Ovary (tissue), 9 donors: Measurements from ENCODE around the gene PXK. TPM values are rescaled to one million over a fixed set of nuclear protein-coding genes. Genes with fewer than 3 reads are reported as not detected.

ENCODE experiments used
- DNase-seq, 5 donors: peaks; one replicate each; pipeline ENCODE4 v3.0.0-alpha.2; 2019 to 2020
- H3K27ac ChIP-seq, 2 donors: fragments of 200-600 bp; one replicate each; pipeline versions ENCODE4 v1.5.1 to v1.8.0; 2019 to 2022
- H3K27me3 ChIP-seq: fragments of 200-600 bp; one replicate; pipeline ENCODE4 v1.8.0; 2022
- H3K36me3 ChIP-seq: fragments of 200-600 bp; sonication (generic); one replicate; pipeline ENCODE4 v1.5.1; 2019
- H3K4me1 ChIP-seq: one replicate; pipeline ENCODE4 v1.8.1; 2013; ENCODE audit warnings: mild to moderate bottlenecking, moderate library complexity; ENCODE audit not compliant: insufficient read depth
- H3K4me3 ChIP-seq: fragments of 200-600 bp; sonication (generic); one replicate; pipeline ENCODE4 v1.5.1; 2017
- H3K9me3 ChIP-seq, 2 donors: fragments of 200-600 bp in 1 of 2; sonication (generic) in 1 of 2; one replicate each; pipeline versions ENCODE4 v1.5.1 to v1.8.1; 2013 to 2019; ENCODE audit warnings: mild to moderate bottlenecking in 1 of 2, moderate library complexity in 1 of 2
- CTCF ChIP-seq, 3 donors: fragments of 450-650 bp in 2 of 3; fragments of 200-600 bp in 1 of 3; IDR thresholded peaks; one replicate each; pipeline versions ENCODE4 v1.5.1 to v1.8.0; 2016 to 2022; ENCODE audit warnings: antibody characterized with exemption in 3 of 3, mild to moderate bottlenecking in 1 of 3
- EP300 ChIP-seq: sonication (generic); formaldehyde crosslinking; IDR thresholded peaks from one replicate; pipeline ENCODE4 v1.6.1; 2017; ENCODE audit warnings: antibody characterized with exemption
- POLR2A ChIP-seq: fragments of 450-650 bp; IDR thresholded peaks from one replicate; pipeline ENCODE4 v1.6.1; 2017; ENCODE audit warnings: antibody characterized with exemption, mild to moderate bottlenecking, moderate library complexity
- WGBS, 3 donors: extraction: QIAGEN DNeasy Blood & Tissue Kit in 1 of 3; methylation state at CpG; one replicate each; pipeline versions ENCODE4 v1.1.5 to v1.1.7; 2013 to 2017; 5-methylcytosine and 5-hydroxymethylcytosine counted together
- intact Hi-C, 4 donors: fragments of 100-400 bp; cut with DNase I; formaldehyde crosslinking; loops; one replicate each; pipeline versions ENCODE4 v1.11.0 to v1.15.1; 2022 to 2023
- polyA plus RNA-seq, 2 donors: library from polyadenylated mRNA; stranded (reverse); fragments of 200-250 nt in 1 of 2; fragments of 350-450 nt in 1 of 2; fragmentation: Illumina TruSeq in 1 of 2; extraction: RNeasy Lipid Tissue Mini Kit (QIAGEN cat#74804) in 1 of 2; gene quantifications; one replicate each; pipeline ENCODE4 v1.2.3, GENCODE V29; 2013 to 2014
- total RNA-seq, 7 donors: library from RNA; depleted of rRNA in 2 of 7; stranded (reverse); fragments of >200 nt in 2 of 7; fragmentation: NEBNext Ultra II Directional in 3 of 7; extraction: Animal tissue kit (Norgen Biotek cat#: 25700) in 3 of 7; gene quantifications; one replicate each; pipeline versions ENCODE4 v1.1.0 to v1.2.4, GENCODE V29; 2016 to 2023
- donor health status: DM: no; HTN: no; CAD: no; lungs with moderate emphysema.
- donor health status: DM: no; HTN: no; CAD: no.
- donor health status: Bipolar disorder and iron deficiency.
- donor health status: DM: yes; HTN: yes; CAD: no.
- donor health status: DM: no; HTN: no; CAD: no.
- donor health status: DM: yes; HTN: yes; CAD: no.

Gene PXK
- total and polyA plus RNA-seq, 9 donors, result 17.2 to 42.0 (median 25.9) TPM

GRCh38 chr3:58293516-58293915, 39.2 kb upstream of the PXK start:
- H3K27ac ChIP-seq, result no peak overlapping the region
- no peaks in the 10 kb centered on the region for H3K4me1 ChIP-seq
- no peaks in the 10 kb centered on the region for H3K27me3 ChIP-seq
- no peak overlapping the region for H3K4me3 ChIP-seq
- no peaks in the 10 kb centered on the region for H3K36me3 ChIP-seq
- H3K9me3 ChIP-seq, result no peaks in the 10 kb centered on the region
- TF ChIP-seq CTCF (IDR thresholded peaks at IDR 0.05) (no peak), EP300 (no peak), POLR2A (no peak)
- intact Hi-C loops, result loop anchor here in 1 of 4 donors (10.0 kb wide), 1 partner anchor 59 kb away; the partner anchor contains the start of gene ABHD6
- WGBS, 3 donors, result 64 to 72% (median 69%) methylated on average over 9 of the region's 9 CpGs
- no peak for DNase-seq

- WGBS, 3 donors, result 60 to 68% (median 64%) methylated on average over 5 of the region's 5 CpGs
- intact Hi-C loops, result loop anchor here in 3 of 4 donors (5.0 to 10.0 kb wide), 4 partner anchors 61 to 119 kb away; partner anchors contain the start of gene ABHD6 (in 1 of the 3)
Measured at GRCh38 chr3:58296269-58296668, 36.4 kb upstream of the PXK start.

GRCh38 chr3:58296843-58297242, 35.8 kb upstream of the PXK start:
- no peak overlapping the region for H3K27ac ChIP-seq
- no peaks in the 10 kb centered on the region for H3K9me3 ChIP-seq
- WGBS, 3 donors, result 52 to 68% (median 57%) methylated on average over 6 of the region's 6 CpGs
- H3K36me3 ChIP-seq, result no peaks in the 10 kb centered on the region
- H3K4me1 ChIP-seq, result no peaks in the 10 kb centered on the region
- no peak overlapping the region for H3K4me3 ChIP-seq
- no peaks in the 10 kb centered on the region for H3K27me3 ChIP-seq
- DNase-seq, result no peak
- intact Hi-C loops, result loop anchor here in 3 of 4 donors (5.0 to 10.0 kb wide), 4 partner anchors 62 to 120 kb away; partner anchors contain the start of gene ABHD6 (in 1 of the 3)
- TF ChIP-seq EP300 (no peak), CTCF (IDR thresholded peaks at IDR 0.05) (no peak), POLR2A (no peak)

More at GRCh38 chr3:58296269-58296668, 36.4 kb upstream of the PXK start:
- H3K9me3 ChIP-seq, result no peaks in the 10 kb centered on the region
- no peaks in the 10 kb centered on the region for H3K4me1 ChIP-seq
- TF ChIP-seq CTCF (IDR thresholded peaks at IDR 0.05) (no peak), EP300 (no peak), POLR2A (no peak)
- H3K27ac ChIP-seq, result no peak overlapping the region
- no peaks in the 10 kb centered on the region for H3K27me3 ChIP-seq
- H3K36me3 ChIP-seq, result no peaks in the 10 kb centered on the region
- no peak overlapping the region for H3K4me3 ChIP-seq
- no peak for DNase-seq

- Histone ChIP-seq H3K4me1 (no peaks in the 10 kb centered on the region), H3K9me3 (no peaks in the 10 kb centered on the region), H3K36me3 (no peaks in the 10 kb centered on the region), H3K27me3 (no peaks in the 10 kb centered on the region), H3K27ac (no peak overlapping the region), H3K4me3 (no peak overlapping the region)
- intact Hi-C loops, result loop anchor here in 3 of 4 donors (5.0 to 10.0 kb wide), 4 partner anchors 63 to 121 kb away; partner anchors contain the start of gene ABHD6 (in 1 of the 3)
- DNase-seq, result no peak
- TF ChIP-seq EP300 (no peak), CTCF (IDR thresholded peaks at IDR 0.05) (no peak), POLR2A (no peak)
- WGBS, 3 donors, result 72 to 77% (median 74%) methylated on average over 3 of the region's 3 CpGs
Measured at GRCh38 chr3:58298190-58298589, 34.5 kb upstream of the PXK start.
